H1 (cell line): ENCODE data around the gene DUOXA1. TPM values are rescaled to one million over a fixed set of nuclear protein-coding genes. Genes with fewer than 3 reads are reported as not detected.

Source experiments
- CTCF ChIA-PET: fragments of 300-600 bp; sonication (Branson Sonifier 250); formaldehyde crosslinking; loops from one replicate; lab custom pipeline; 2021; ENCODE audit not compliant: partially characterized antibody; lab: Charles Lee
- POLR2A ChIA-PET: fragments of 300-600 bp; sonication (Branson Sonifier 250); formaldehyde crosslinking; loops from one replicate; lab custom pipeline; 2021; ENCODE audit warnings: inconsistent platforms; ENCODE audit not compliant: partially characterized antibody; lab: Charles Lee
- DNase-seq, 2 experiments: peaks; one replicate each; pipeline versions ENCODE4 v3.0.0 to v3.0.0-alpha.2; 2010 to 2022; ENCODE audit warnings: low spot score in 2 of 2, low read depth in 1 of 2, mixed read lengths in 1 of 2
- FAIRE-seq: peaks from 2 replicates; lab custom pipeline; 2011; peaks lifted over from hg19 to GRCh38; lab: Jason Lieb, UNC
- H2AFZ ChIP-seq: 2 replicates; pipeline ENCODE4 v1.8.1; 2012; ENCODE audit warnings: low read length, inconsistent platforms
- H2AK5ac ChIP-seq: 2 replicates; pipeline ENCODE4 v1.6.1; 2013; ENCODE audit warnings: low read depth, low read length
- H2BK120ac ChIP-seq: replicated peaks from 2 replicates; pipeline ENCODE3; 2013; ENCODE audit warnings: low read depth, low read length, inconsistent platforms
- H2BK12ac ChIP-seq: 2 replicates; pipeline ENCODE4 v1.6.1; 2013; ENCODE audit warnings: low read depth, low read length
- H2BK15ac ChIP-seq: 2 replicates; pipeline ENCODE4 v1.6.1; 2013; ENCODE audit warnings: low read length
- H2BK20ac ChIP-seq: 2 replicates; pipeline ENCODE4 v1.6.1; 2013; ENCODE audit warnings: low read length
- H2BK5ac ChIP-seq: 2 replicates; pipeline ENCODE4 v1.6.1; 2013; ENCODE audit warnings: low read depth, low read length
- H3K14ac ChIP-seq: 2 replicates; pipeline ENCODE4 v1.6.1; 2013; ENCODE audit warnings: inconsistent platforms; ENCODE audit not compliant: insufficient read length
- H3K18ac ChIP-seq: 2 replicates; pipeline ENCODE4 v1.6.1; 2013; ENCODE audit warnings: low read length; ENCODE audit errors: extremely low read depth
- H3K23ac ChIP-seq: 2 replicates; pipeline ENCODE4 v1.6.1; 2013; ENCODE audit warnings: inconsistent platforms; ENCODE audit not compliant: insufficient read length
- H3K23me2 ChIP-seq: 2 replicates; pipeline ENCODE4 v1.6.1; 2013; ENCODE audit warnings: low read depth, low read length
- H3K27ac ChIP-seq: 2 replicates; pipeline ENCODE4 v1.6.1; 2011; ENCODE audit warnings: low read depth, low read length, inconsistent platforms
- H3K27me3 ChIP-seq, 4 experiments: replicated peaks in 1 of 4; 1 replicate in 1 of 4; 2 replicates in 3 of 4; pipeline versions ENCODE4 v1.6.1 to v1.8.1; 2011 to 2013; ENCODE audit warnings: low read length in 3 of 4, mild to moderate bottlenecking in 3 of 4, inconsistent platforms in 2 of 4, mixed read lengths in 2 of 4, moderate library complexity in 1 of 4; ENCODE audit not compliant: control insufficient read depth in 3 of 4, insufficient read depth in 3 of 4; ENCODE audit errors: extremely low read depth in 1 of 4
- H3K36me3 ChIP-seq, 4 experiments: 2 replicates each; pipeline versions ENCODE4 v1.6.1 to v1.8.1; 2011 to 2013; ENCODE audit warnings: mild to moderate bottlenecking in 4 of 4, low read length in 3 of 4, moderate library complexity in 2 of 4, control low read depth in 1 of 4, inconsistent platforms in 1 of 4; ENCODE audit not compliant: insufficient read depth in 4 of 4, control insufficient read depth in 2 of 4
- H3K4ac ChIP-seq: replicated peaks from 2 replicates; pipeline ENCODE3; 2013; ENCODE audit warnings: low read length, low read depth, mixed read lengths, inconsistent platforms; ENCODE audit not compliant: insufficient read length
- H3K4me1 ChIP-seq, 4 experiments: replicated peaks in 1 of 4; 1 replicate in 1 of 4; 2 replicates in 3 of 4; pipeline versions ENCODE4 v1.6.1 to v1.8.1; 2011 to 2013; ENCODE audit warnings: low read length in 3 of 4, inconsistent platforms in 2 of 4, mixed read lengths in 1 of 4; ENCODE audit not compliant: insufficient read depth in 4 of 4, control insufficient read depth in 3 of 4
- H3K4me2 ChIP-seq, 2 experiments: 2 replicates each; pipeline versions ENCODE4 v1.6.1 to v1.8.1; 2011 to 2013; ENCODE audit warnings: low read depth in 2 of 2, low read length in 2 of 2, control low read depth in 1 of 2, inconsistent platforms in 1 of 2, mild to moderate bottlenecking in 1 of 2; ENCODE audit not compliant: insufficient read depth in 1 of 2
- H3K4me3 ChIP-seq, 4 experiments: fragments of 200-600, 300-600 bp in 1 of 4; sonication (generic), shearing (Covaris generic), sonication (Bioruptor Twin) in 1 of 4; 2 replicates each; pipeline versions ENCODE4 v1.5.1 to v1.8.1; 2011 to 2016; ENCODE audit warnings: low read length in 4 of 4, low read depth in 3 of 4, control low read depth in 2 of 4, inconsistent platforms in 2 of 4, mild to moderate bottlenecking in 2 of 4, mixed read lengths in 1 of 4, moderate library complexity in 1 of 4; ENCODE audit not compliant: insufficient read depth in 2 of 4; ENCODE audit errors: extremely low read depth in 1 of 4
- H3K56ac ChIP-seq: replicated peaks from 2 replicates; pipeline ENCODE3; 2013; ENCODE audit warnings: low read depth, mild to moderate bottlenecking, mixed read lengths, low read length, inconsistent platforms; ENCODE audit not compliant: insufficient read length
- H3K79me1 ChIP-seq: 2 replicates; pipeline ENCODE4 v1.6.1; 2013; ENCODE audit warnings: low read depth, low read length, control low read depth
- H3K79me2 ChIP-seq, 2 experiments: 2 replicates each; pipeline versions ENCODE4 v1.6.1 to v1.8.1; 2012 to 2013; ENCODE audit warnings: low read length in 2 of 2, mild to moderate bottlenecking in 2 of 2, inconsistent platforms in 1 of 2; ENCODE audit not compliant: insufficient read depth in 2 of 2, control insufficient read depth in 1 of 2
- H3K9ac ChIP-seq, 4 experiments: replicated peaks in 1 of 4; 1 replicate in 1 of 4; 2 replicates in 3 of 4; pipeline versions ENCODE4 v1.6.1 to v1.8.1; 2011 to 2013; ENCODE audit warnings: low read depth in 3 of 4, low read length in 3 of 4, control low read depth in 2 of 4, mild to moderate bottlenecking in 2 of 4, moderate library complexity in 2 of 4, inconsistent platforms in 1 of 4; ENCODE audit errors: extremely low read depth in 1 of 4
- H3K9me3 ChIP-seq, 2 experiments: 2 replicates each; pipeline versions ENCODE4 v1.6.1 to v1.8.1; 2012 to 2013; ENCODE audit warnings: mild to moderate bottlenecking in 2 of 2, moderate library complexity in 2 of 2, control low read depth in 1 of 2, inconsistent platforms in 1 of 2, low read depth in 1 of 2, low read length in 1 of 2, mixed read lengths in 1 of 2; ENCODE audit not compliant: insufficient read depth in 2 of 2
- H4K20me1 ChIP-seq, 2 experiments: replicated peaks in 1 of 2; 2 replicates each; pipeline versions ENCODE3 to v1.8.1; 2011 to 2013; ENCODE audit warnings: inconsistent platforms in 2 of 2, low read length in 2 of 2, mild to moderate bottlenecking in 1 of 2; ENCODE audit not compliant: insufficient read depth in 2 of 2, control insufficient read depth in 1 of 2
- H4K5ac ChIP-seq: 2 replicates; pipeline ENCODE4 v1.6.1; 2013; ENCODE audit warnings: low read length, low read depth, mixed read lengths, inconsistent platforms; ENCODE audit not compliant: insufficient read length
- H4K8ac ChIP-seq: 2 replicates; pipeline ENCODE4 v1.8.0; 2013; ENCODE audit warnings: mild to moderate bottlenecking, moderate library complexity, low read length, inconsistent platforms; ENCODE audit not compliant: insufficient read depth; ENCODE audit errors: extremely low read depth
- H4K91ac ChIP-seq: replicated peaks from 2 replicates; pipeline ENCODE3; 2013; ENCODE audit warnings: low read length, mixed read lengths, inconsistent platforms; ENCODE audit not compliant: insufficient read length
- EP300 ChIP-seq, 2 experiments: IDR thresholded peaks; 1 replicate in 1 of 2; 2 replicates in 1 of 2; pipeline ENCODE4 v1.6.1; 2011 to 2012; ENCODE audit warnings: low read depth in 2 of 2, low read length in 2 of 2, mild to moderate bottlenecking in 2 of 2, borderline replicate concordance in 1 of 2, inconsistent platforms in 1 of 2, moderate library complexity in 1 of 2
- JUN ChIP-seq: IDR thresholded peaks from 2 replicates; pipeline ENCODE4 v1.6.1; 2011; ENCODE audit warnings: low read depth, mild to moderate bottlenecking, improper control_type of control experiment, low read length
- NRF1 ChIP-seq: IDR thresholded peaks from 2 replicates; pipeline ENCODE4 v1.6.1; 2011; ENCODE audit warnings: mild to moderate bottlenecking, low read depth, low read length, improper control_type of control experiment
- RNF2 ChIP-seq: fragments of 200-900, 300-1000 bp; sonication (generic); IDR thresholded peaks from 2 replicates; pipeline ENCODE4 v1.7.1; 2016; ENCODE audit warnings: borderline replicate concordance, low read depth, mild to moderate bottlenecking, antibody characterized with exemption, low read length; ENCODE audit not compliant: poor library complexity, severe bottlenecking; ENCODE audit errors: missing control alignments
- WGBS, 2 experiments: shearing (Covaris generic) in 1 of 2; methylation state at CpG; one replicate each; pipeline versions ENCODE4 v1.1.6 to v1.1.7; 2013 to 2015; ENCODE audit warnings: low lambda C conversion rate in 2 of 2, mixed read lengths in 2 of 2, inconsistent platforms in 1 of 2, low coverage in 1 of 2, missing lambda C conversion rate in 1 of 2; ENCODE audit not compliant: insufficient replicate concordance in 2 of 2, insufficient coverage in 1 of 2, insufficient read length in 1 of 2; ENCODE audit errors: extremely low coverage in 1 of 2, missing lambda C conversion rate in 1 of 2; 5-methylcytosine and 5-hydroxymethylcytosine counted together
- polyA plus RNA-seq, 7 experiments: library from polyadenylated mRNA; depleted of rRNA in 3 of 7; stranded (reverse) in 5 of 7; unstranded in 2 of 7; fragments of >200 nt in 5 of 7; fragments of 200-250 nt in 2 of 7; gene quantifications; 1 replicate in 5 of 7; 2 replicates in 1 of 7; 4 replicates in 1 of 7; pipeline versions ENCODE4 v1.2.1 to v1.2.3, GENCODE V29; 2011 to 2013; ENCODE audit warnings: missing spikeins in 2 of 7, mixed read lengths in 2 of 7
- total RNA-seq: library from RNA; stranded (reverse); fragmentation: NEBNext Ultra II Directional; extraction: Animal tissue kit (Norgen Biotek cat#: 25700); gene quantifications from 2 replicates; pipeline ENCODE4 v1.2.1, GENCODE V29; 2021
- TF ChIP-seq, protein P1 (sequence below): IDR thresholded peaks from 2 replicates; pipeline ENCODE4 v1.6.1; 2012; ENCODE audit warnings: low read length, inconsistent platforms

DUOXA1 gene
- total and polyA plus RNA-seq, 2 of the 8 experiments (the other 6 are each of a cell fraction or from before 2014, with no cell fraction given): 0.18 TPM; not detected in 1

- Histone ChIP-seq H2AFZ (no peak overlapping the region), H4K91ac (no peak overlapping the region), H3K23me2 (no peaks in the 10 kb centered on the region), H2BK15ac (no peak overlapping the region), H3K4me3 (no peak overlapping the region), H3K56ac (no peak overlapping the region), H4K5ac (no peak overlapping the region), H3K14ac (no peak overlapping the region), H3K23ac (no peak overlapping the region), H3K79me2 (no peaks in the 10 kb centered on the region; a peak in 1 of 4 replicates), H3K18ac (no peak overlapping the region)
- 92% methylated on average over 2 of the region's 2 CpGs; no CpG with 5 or more reads in 1 of the 2 experiments for WGBS, 2 experiments
- no peak for TF ChIP-seq NRF1
- no peak for TF ChIP-seq EP300 (IDR thresholded peaks at IDR 0.05; ENCODE audit: borderline replicate concordance in 1 of 2, low read depth in 2 of 2, low read length in 2 of 2)
- TF ChIP-seq, protein P1, sequence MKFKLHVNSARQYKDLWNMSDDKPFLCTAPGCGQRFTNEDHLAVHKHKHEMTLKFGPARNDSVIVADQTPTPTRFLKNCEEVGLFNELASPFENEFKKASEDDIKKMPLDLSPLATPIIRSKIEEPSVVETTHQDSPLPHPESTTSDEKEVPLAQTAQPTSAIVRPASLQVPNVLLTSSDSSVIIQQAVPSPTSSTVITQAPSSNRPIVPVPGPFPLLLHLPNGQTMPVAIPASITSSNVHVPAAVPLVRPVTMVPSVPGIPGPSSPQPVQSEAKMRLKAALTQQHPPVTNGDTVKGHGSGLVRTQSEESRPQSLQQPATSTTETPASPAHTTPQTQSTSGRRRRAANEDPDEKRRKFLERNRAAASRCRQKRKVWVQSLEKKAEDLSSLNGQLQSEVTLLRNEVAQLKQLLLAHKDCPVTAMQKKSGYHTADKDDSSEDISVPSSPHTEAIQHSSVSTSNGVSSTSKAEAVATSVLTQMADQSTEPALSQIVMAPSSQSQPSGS: no peak
- no peak for TF ChIP-seq JUN
- no peak for TF ChIP-seq RNF2
- TF ChIP-seq, all 59 proteins: peak for 0
- Histone ChIP-seq H3K4ac (no peak overlapping the region), H2BK5ac (no peak overlapping the region), H3K9ac (no peak overlapping the region), H2BK20ac (no peak overlapping the region), H3K36me3 (peaks cover 0 to 5% (median 0%) of the 10 kb centered on the region in 4 experiments; a peak in 3 of 8 replicates), H3K9me3 (no peaks in the 10 kb centered on the region), H2AK5ac (no peak overlapping the region), H4K8ac (no peak overlapping the region), H3K79me1 (peaks cover 4% of the 10 kb centered on the region), H2BK120ac (no peak overlapping the region), H3K4me1 (peaks cover 0 to 9% (median 5%) of the 10 kb centered on the region in 4 experiments; a peak in 5 of 7 replicates), H3K27ac (no peak overlapping the region), H2BK12ac (no peak overlapping the region), H3K4me2 (no peak overlapping the region), H3K27me3 (no peaks in the 10 kb centered on the region), H4K20me1 (peaks cover 8 to 10% of the 10 kb centered on the region in 2 experiments)
- POLR2A ChIA-PET: interaction anchor here (0.6 kb wide), 1 partner anchor 25 kb away, joined by 3 read pairs; no protein-coding TSS in a partner anchor
- CTCF ChIA-PET: interaction anchor here (39.2 to 41.8 kb wide), 2 partner anchors 0 to 19 kb away, joined by 1117 read pairs; partner anchors contain the start of gene SHF
- no peak for FAIRE-seq
- no peak for DNase-seq
Observed at GRCh38 chr15:45174577-45174976, 44.9 kb upstream of the DUOXA1 start.
